Panc1 (cell line): ENCODE measurements around the gene FGFBP2.

Experiments used
- CTCF ChIP-seq: fragments of 450-650 bp; IDR thresholded peaks from 2 replicates; pipeline ENCODE4 v1.5.1; 2017; ENCODE audit warnings: mild to moderate bottlenecking
- POLR2AphosphoS5 ChIP-seq: IDR thresholded peaks from 2 replicates; pipeline ENCODE4 v1.6.1; 2012; ENCODE audit warnings: mild to moderate bottlenecking, low read depth, low read length, moderate library complexity
- SIN3A ChIP-seq: IDR thresholded peaks from 2 replicates; pipeline ENCODE4 v1.6.1; 2012; ENCODE audit warnings: low read depth, mild to moderate bottlenecking, low read length, moderate library complexity, borderline replicate concordance; ENCODE audit not compliant: insufficient read depth
- TCF7L2 ChIP-seq: IDR thresholded peaks from 2 replicates; pipeline ENCODE4 v1.6.1; 2011; ENCODE audit warnings: mild to moderate bottlenecking, low read depth, low read length, inconsistent platforms
- TF ChIP-seq, protein P1 (sequence below), 2 experiments: IDR thresholded peaks; 2 replicates each; pipeline ENCODE4 v1.6.1; 2011 to 2012; ENCODE audit warnings: low read depth in 2 of 2, control low read depth in 1 of 2, low read length in 1 of 2, mild to moderate bottlenecking in 1 of 2, moderate library complexity in 1 of 2; ENCODE audit not compliant: insufficient read depth in 1 of 2

DNA sequence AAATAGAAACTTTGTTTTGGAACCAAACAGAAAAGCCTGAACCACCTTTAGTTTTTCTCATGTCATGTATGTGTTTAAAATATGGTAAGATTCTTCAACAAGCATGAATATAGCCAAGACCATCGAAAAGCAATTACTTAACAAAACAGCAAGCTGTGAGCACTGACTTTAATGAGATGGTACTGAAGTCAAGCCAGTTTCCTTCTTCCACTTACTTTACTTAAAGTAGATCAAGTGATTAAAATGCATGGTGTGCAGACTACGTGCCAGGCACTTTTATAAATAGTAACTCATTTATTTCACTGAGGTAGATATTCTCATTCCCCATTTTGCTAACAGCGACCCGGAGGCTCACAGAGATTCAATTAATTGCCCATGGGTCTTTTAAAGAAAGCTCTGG lies 46.2 kb upstream of the FGFBP2 start:
- TF ChIP-seq CTCF (no peak), POLR2AphosphoS5 (no peak), TCF7L2 (no peak), SIN3A (no peak)
- TF ChIP-seq, protein P1, sequence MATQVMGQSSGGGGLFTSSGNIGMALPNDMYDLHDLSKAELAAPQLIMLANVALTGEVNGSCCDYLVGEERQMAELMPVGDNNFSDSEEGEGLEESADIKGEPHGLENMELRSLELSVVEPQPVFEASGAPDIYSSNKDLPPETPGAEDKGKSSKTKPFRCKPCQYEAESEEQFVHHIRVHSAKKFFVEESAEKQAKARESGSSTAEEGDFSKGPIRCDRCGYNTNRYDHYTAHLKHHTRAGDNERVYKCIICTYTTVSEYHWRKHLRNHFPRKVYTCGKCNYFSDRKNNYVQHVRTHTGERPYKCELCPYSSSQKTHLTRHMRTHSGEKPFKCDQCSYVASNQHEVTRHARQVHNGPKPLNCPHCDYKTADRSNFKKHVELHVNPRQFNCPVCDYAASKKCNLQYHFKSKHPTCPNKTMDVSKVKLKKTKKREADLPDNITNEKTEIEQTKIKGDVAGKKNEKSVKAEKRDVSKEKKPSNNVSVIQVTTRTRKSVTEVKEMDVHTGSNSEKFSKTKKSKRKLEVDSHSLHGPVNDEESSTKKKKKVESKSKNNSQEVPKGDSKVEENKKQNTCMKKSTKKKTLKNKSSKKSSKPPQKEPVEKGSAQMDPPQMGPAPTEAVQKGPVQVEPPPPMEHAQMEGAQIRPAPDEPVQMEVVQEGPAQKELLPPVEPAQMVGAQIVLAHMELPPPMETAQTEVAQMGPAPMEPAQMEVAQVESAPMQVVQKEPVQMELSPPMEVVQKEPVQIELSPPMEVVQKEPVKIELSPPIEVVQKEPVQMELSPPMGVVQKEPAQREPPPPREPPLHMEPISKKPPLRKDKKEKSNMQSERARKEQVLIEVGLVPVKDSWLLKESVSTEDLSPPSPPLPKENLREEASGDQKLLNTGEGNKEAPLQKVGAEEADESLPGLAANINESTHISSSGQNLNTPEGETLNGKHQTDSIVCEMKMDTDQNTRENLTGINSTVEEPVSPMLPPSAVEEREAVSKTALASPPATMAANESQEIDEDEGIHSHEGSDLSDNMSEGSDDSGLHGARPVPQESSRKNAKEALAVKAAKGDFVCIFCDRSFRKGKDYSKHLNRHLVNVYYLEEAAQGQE (IDR thresholded peaks at IDR 0.05; ENCODE audit: insufficient read depth in 1 of 2, low read depth in 2 of 2, low read length in 1 of 2) = no peak
